ENCODE measurements around the gene NAA40.

The NAA40 gene

DNA sequence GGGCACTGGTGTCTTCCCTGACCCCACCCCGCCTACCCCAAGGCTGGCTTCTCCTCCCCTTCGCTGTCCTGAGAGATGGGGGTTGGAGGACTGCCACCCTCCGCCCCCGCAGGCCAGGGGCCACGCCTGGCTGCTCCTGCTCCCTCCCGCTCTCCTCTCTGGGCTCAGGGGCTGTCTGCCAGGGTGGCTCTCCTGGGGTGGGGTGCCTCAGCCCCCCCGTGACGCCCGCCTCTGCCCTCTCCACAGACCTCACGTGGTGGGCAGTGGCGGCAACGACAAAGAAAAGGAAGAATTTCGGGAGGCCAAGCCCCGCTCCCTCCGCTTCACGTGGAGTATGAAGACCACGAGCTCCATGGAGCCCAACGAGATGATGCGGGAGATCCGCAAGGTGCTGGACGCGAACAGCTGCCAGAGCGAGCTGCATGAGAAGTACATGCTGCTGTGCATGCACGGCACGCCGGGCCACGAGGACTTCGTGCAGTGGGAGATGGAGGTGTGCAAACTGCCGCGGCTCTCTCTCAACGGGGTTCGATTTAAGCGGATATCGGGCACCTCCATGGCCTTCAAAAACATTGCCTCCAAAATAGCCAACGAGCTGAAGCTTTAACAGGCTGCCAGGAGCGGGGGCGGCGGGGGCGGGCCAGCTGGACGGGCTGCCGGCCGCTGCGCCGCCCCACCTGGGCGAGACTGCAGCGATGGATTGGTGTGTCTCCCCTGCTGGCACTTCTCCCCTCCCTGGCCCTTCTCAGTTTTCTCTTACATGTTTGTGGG lies 30.0 kb upstream of the NAA40 start:
- TF ChIP-seq, protein P1, sequence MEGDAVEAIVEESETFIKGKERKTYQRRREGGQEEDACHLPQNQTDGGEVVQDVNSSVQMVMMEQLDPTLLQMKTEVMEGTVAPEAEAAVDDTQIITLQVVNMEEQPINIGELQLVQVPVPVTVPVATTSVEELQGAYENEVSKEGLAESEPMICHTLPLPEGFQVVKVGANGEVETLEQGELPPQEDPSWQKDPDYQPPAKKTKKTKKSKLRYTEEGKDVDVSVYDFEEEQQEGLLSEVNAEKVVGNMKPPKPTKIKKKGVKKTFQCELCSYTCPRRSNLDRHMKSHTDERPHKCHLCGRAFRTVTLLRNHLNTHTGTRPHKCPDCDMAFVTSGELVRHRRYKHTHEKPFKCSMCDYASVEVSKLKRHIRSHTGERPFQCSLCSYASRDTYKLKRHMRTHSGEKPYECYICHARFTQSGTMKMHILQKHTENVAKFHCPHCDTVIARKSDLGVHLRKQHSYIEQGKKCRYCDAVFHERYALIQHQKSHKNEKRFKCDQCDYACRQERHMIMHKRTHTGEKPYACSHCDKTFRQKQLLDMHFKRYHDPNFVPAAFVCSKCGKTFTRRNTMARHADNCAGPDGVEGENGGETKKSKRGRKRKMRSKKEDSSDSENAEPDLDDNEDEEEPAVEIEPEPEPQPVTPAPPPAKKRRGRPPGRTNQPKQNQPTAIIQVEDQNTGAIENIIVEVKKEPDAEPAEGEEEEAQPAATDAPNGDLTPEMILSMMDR (IDR thresholded peaks at IDR 0.05), result no peak

DNA sequence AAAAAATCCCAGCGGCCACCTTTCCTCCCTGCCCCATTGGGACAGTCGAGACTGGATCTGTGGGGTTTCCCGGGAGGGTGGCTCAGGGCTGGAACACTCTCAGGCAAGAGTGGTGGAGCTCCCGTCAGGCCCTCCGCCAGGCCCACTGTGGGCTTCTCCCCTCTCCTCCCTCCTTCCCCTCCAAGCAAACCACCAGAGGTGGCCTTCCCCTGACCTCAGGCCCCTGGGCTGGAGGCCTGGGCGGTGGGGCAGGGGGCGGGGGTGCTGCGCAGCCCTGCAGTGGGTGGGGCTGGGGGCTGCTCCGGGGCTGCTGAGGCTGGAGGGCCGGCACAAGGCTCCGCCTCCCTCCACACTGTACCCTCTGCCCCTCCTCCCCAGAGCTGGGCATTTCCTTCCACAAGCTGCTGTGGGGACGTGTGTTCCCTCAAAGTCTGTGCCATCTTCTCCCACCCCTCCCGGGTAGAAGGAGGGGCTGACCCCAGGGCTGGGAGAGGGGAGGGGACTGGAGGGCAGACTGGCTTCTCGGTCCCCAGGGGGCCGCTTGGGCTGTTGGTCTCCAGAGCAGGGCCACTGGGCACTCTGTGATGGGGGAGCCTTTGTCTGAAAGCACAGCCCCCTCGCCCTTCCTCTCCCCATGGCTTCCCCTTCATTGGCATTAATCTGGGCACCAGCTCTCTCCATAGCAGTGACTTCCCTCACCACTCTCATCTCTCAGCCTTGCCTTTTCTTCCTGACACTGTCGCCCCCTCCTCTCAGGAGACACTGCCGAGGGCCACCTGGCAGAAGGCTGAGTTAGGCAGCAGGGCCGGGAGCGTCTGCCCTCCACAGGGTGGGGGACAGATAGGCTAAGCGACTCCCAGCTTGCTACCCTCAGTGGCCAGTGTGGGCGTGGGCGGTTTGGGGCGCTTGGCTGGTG lies 29.0 kb upstream of the NAA40 start:
- TF ChIP-seq, protein P1 (IDR thresholded peaks at IDR 0.05), result no peak

DNA sequence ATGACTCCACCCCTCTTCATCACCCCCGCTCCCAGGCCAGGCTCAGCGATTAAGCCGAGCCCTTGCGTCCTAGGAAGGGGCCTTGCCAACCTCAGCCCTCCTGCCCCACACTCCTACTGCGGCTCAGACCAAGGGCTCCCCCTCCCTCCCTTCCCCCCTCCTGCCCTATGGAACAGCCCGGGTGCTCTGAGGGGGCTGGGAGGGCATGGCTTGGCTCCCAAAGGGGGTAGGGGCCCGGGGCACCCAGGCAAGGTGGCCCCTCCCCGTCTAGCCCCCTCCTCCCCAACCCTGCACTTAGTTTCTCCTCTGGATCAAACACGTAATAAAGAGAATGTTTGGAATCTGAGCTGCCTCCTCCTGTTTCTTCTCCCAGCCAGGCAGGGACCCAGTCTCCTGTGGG lies 28.1 kb upstream of the NAA40 start:
- TF ChIP-seq, protein P1 (IDR thresholded peaks at IDR 0.05), result no peak

DNA sequence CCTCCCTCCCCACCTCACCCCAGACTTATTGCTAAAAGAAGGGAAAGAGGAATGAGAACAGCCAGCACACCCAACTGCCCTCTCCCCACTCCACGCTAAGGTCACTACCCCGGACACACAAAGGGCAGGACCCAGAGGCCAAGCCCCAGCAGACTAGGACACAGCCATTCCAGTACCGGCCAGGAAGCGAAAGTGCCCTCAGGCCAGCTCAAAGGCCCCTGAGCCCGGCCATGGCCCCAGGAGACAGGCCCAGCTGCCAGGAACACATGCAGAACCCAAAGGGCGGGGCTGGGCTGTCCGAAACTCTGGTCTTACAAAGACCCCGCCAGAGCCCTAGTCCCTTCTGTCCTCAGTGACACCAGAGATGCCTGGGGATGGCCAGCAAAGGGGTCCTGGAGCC lies 27.4 kb upstream of the NAA40 start:
- TF ChIP-seq, protein P1 (IDR thresholded peaks at IDR 0.05), result no peak

DNA sequence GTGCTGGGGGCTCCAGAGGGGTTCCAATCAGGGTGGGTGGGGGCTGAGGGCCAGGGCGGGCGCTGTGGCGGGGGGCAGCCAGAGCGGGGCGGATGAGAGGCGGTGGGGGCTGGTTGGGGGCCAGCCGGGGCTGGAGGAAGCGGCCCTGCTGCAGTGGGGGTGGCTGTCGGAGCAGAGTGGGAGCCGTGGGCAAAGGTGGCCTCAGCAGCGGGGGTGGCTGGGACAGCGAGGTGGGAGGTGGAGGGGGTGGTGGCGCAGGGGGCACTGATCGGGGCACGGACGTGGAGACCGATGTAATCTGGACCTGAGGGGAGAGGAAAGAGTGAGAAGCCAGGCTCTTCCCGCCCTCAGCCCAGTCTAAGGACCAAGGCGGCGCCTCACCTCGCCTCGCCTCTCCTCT lies 26.9 kb upstream of the NAA40 start:
- TF ChIP-seq, protein P1 (IDR thresholded peaks at IDR 0.05), result no peak

DNA sequence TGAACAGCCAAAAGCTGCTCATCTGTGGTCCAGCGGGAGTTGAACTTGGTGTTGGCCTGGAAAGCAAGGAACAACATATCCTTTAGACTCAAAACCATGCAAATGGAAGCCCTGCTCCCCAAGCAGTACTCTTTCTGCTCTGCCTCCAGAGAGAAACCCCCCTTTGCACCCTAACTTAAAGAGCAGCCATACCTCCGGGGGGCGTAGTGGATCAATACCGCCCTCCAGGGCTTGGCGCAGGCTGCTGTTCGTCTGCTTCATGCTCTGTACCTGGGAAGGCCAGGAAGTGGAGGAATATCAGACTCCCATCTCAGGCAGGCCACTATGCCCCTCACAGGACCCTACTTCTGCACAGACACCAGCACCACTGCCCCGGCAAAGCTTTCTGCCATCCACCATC lies 26.1 kb upstream of the NAA40 start:
- TF ChIP-seq, protein P1 (IDR thresholded peaks at IDR 0.05), result no peak

DNA sequence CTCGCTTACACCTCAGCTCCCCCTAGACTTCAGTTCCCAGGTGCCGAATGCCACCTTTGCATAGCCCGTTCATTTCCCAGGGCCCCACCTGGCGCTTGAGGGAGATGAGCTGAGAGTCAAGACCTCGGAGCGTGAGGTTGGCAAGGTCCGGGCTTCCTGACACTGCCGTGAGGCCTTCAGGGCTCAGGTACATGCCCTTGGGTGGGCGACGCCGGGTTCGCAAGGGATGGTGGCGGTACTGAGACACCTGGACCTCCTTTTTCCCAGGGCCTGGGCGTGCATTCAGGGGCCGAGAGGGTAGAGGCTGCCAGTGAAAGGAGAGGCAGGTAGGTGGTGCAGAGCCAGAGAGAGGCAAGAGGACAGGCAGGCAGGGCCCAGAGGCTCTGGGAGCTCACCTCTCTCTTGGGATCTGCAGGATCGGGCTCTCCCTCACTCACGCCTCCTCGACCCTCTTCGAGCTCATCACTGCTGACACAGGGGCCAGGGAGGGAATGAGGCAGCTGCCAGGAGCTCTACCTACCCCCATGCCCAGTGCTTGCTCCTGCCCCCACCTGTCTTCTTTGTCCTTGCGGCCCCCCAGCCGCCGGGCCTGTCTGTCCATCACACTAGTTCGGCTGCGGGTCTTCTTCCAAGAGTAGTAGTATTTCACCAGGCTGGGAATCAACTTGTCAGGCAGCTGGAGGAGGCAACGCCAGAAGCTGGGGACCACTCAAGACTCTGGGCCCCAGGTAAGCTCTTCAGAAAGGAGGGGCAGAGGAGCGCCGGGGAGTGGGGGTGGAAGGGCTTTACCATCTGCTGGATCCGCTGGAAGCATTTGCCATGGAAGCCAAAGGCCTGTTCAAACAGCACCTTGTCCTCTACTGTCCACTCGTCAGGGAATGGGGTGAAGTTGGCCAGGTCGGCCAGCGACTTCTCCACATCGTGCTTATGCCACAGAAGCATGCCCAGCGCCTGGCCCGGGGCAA lies 24.7 kb upstream of the NAA40 start:
- TF ChIP-seq, protein P1 (IDR thresholded peaks at IDR 0.05), result no peak

Data from LNCAP (cell line).